Measurements from ENCODE around the gene VASH2. TPM values are rescaled to one million over a fixed set of nuclear protein-coding genes. Genes with fewer than 3 reads are reported as not detected.

The VASH2 gene
- total and polyA plus RNA-seq, 2 of the 8 experiments (the other 6 are each of a cell fraction or from before 2014, with no cell fraction given) = 44.0 to 187 TPM

DNA sequence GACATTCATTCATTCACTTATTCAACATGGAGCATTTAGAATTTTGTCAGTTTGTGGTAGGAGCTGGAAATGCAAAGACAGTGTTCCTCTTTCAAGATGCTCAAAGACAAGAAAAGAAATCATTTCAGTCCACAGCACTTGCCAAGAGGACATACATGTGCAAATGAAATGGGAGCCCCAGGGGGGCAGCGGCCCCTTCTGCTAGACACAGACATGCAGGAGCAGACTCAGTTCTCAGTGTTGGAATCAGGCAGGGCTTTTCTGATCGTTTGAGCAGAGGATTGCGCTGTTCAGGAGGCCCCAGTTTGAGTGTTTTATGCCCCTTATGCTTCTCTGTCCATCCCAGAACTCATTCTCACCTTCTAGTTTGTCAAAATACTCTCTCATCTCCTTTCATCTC lies 35.6 kb upstream of the VASH2 start (continued):
- TF ChIP-seq TAF7 (optimal IDR thresholded peaks at IDR 0.05; ENCODE audit: borderline replicate concordance, low read depth, low read length) (no peak), SP1 (IDR thresholded peaks at IDR 0.05; ENCODE audit: low read depth, low read length) (0 out of 2 replicates have a peak, but pooled peaks have one; percentile 5), FOSL1 (IDR thresholded peaks at IDR 0.05; ENCODE audit: insufficient read depth, low read depth, low read length) (no peak), ATF2 (IDR thresholded peaks at IDR 0.05; ENCODE audit: low read length) (no peak), HDAC6 (IDR thresholded peaks at IDR 0.05; ENCODE audit: low read depth, low read length) (no peak), POLR2A (IDR thresholded peaks at IDR 0.05; ENCODE audit: control extremely low read depth in 1 of 2, low read depth in 2 of 2, low read length in 2 of 2) (peak in 1 of 2 experiments; percentile 86; a peak in 2 of 3 replicates), SIN3A (conservative IDR thresholded peaks at IDR 0.05 in 1 of 2, IDR thresholded peaks at IDR 0.05 in 1 of 2; ENCODE audit: low read depth in 1 of 2, low read length in 2 of 2) (no peak), ASH2L (IDR thresholded peaks at IDR 0.05; ENCODE audit: low read length) (no peak), CBX8 (IDR thresholded peaks at IDR 0.05; ENCODE audit: borderline replicate concordance, low read depth, low read length) (no peak), JUN (IDR thresholded peaks at IDR 0.05; ENCODE audit: low read depth, low read length) (no peak), SRF (IDR thresholded peaks at IDR 0.05; ENCODE audit: low read depth, low read length) (no peak), TBP (IDR thresholded peaks at IDR 0.05; ENCODE audit: low read depth, low read length) (peak; percentile 66; the same call in 1 of the 2 replicates), BCL11A (IDR thresholded peaks at IDR 0.05; ENCODE audit: low read depth in 2 of 2, low read length in 2 of 2) (no peak), TAF1 (IDR thresholded peaks at IDR 0.05; ENCODE audit: low read depth, low read length) (peak; percentile 2; the same call in 1 of the 2 replicates), ZNF274 (IDR thresholded peaks at IDR 0.05; ENCODE audit: borderline replicate concordance, extremely low read depth, low read length) (no peak), POLR2AphosphoS5 (IDR thresholded peaks at IDR 0.05; ENCODE audit: low read depth, low read length) (no peak), SP4 (IDR thresholded peaks at IDR 0.05; ENCODE audit: low read length) (no peak), CHD2 (IDR thresholded peaks at IDR 0.05; ENCODE audit: low read length) (no peak), RAD21 (IDR thresholded peaks at IDR 0.05 in 1 of 2, conservative IDR thresholded peaks at IDR 0.05 in 1 of 2; ENCODE audit: low read depth in 2 of 2, low read length in 2 of 2) (no peak), USF2 (IDR thresholded peaks at IDR 0.05; ENCODE audit: low read length) (no peak)
- TF ChIP-seq, protein P1, sequence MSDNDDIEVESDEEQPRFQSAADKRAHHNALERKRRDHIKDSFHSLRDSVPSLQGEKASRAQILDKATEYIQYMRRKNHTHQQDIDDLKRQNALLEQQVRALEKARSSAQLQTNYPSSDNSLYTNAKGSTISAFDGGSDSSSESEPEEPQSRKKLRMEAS (IDR thresholded peaks at IDR 0.05) = no peak
